Transverse colon (tissue), 4 donors: ENCODE measurements around the gene RAPGEF6. TPM values are rescaled to one million over a fixed set of nuclear protein-coding genes. Genes with fewer than 3 reads are reported as not detected.

Experiments
- DNase-seq: peaks from one replicate; pipeline ENCODE4 v3.0.0-alpha.2; 2019
- H3K27ac ChIP-seq, 4 donors: fragments of 200-600 bp; sonication (generic); 2 replicates each; pipeline ENCODE4 v1.5.1; 2016 to 2018; ENCODE audit warnings: inconsistent platforms in 4 of 4
- H3K27me3 ChIP-seq: fragments of 200-600 bp; sonication (generic); 2 replicates; pipeline ENCODE4 v1.5.1; 2017; ENCODE audit warnings: inconsistent platforms
- H3K36me3 ChIP-seq, 4 donors: fragments of 200-600 bp; sonication (generic); 2 replicates each; pipeline ENCODE4 v1.5.1; 2017 to 2019; ENCODE audit warnings: inconsistent platforms in 4 of 4
- H3K4me1 ChIP-seq, 4 donors: fragments of 200-600 bp; sonication (generic); 2 replicates each; pipeline ENCODE4 v1.5.1; 2017 to 2020; ENCODE audit warnings: inconsistent platforms in 4 of 4
- H3K4me3 ChIP-seq, 4 donors: fragments of 200-600 bp; sonication (generic); 1 replicate in 1 of 4; 2 replicates in 3 of 4; pipeline versions ENCODE4 v1.5.1 to v1.6.1; 2017 to 2019; ENCODE audit warnings: inconsistent platforms in 4 of 4
- H3K9me3 ChIP-seq, 2 donors: fragments of 200-600 bp; sonication (generic); 2 replicates each; pipeline ENCODE4 v1.5.1; 2017 to 2019; ENCODE audit warnings: inconsistent platforms in 2 of 2
- EP300 ChIP-seq: sonication (generic); formaldehyde crosslinking; IDR thresholded peaks from one replicate; pipeline ENCODE4 v1.6.1; 2017; ENCODE audit warnings: antibody characterized with exemption, low read depth
- POLR2A ChIP-seq: fragments of 450-650 bp; IDR thresholded peaks from one replicate; pipeline ENCODE4 v1.6.1; 2016; ENCODE audit warnings: antibody characterized with exemption, mild to moderate bottlenecking, moderate library complexity
- POLR2AphosphoS5 ChIP-seq, 3 donors: sonication (generic); formaldehyde crosslinking; IDR thresholded peaks; one replicate each; pipeline ENCODE4 v1.6.1; 2016; ENCODE audit warnings: antibody characterized with exemption in 3 of 3
- WGBS, 2 donors: methylation state at CpG; one replicate each; pipeline ENCODE4 v1.1.5; 2018; ENCODE audit warnings: low coverage in 1 of 2; 5-methylcytosine and 5-hydroxymethylcytosine counted together
- in situ Hi-C, 4 donors: fragments of 200-750 bp; cut with MboI; loops; one replicate each; pipeline versions ENCODE4 v1.15.0 to v1.15.1; 2017; ENCODE audit warnings: low sequenced_read_pairs in 3 of 4, low pct_ligation_motif_present in 1 of 4, low pct_unique_long_range_greater_than_20kb in 1 of 4
- intact Hi-C: fragments of 100-400 bp; cut with DNase I; formaldehyde crosslinking; loops from one replicate; pipeline ENCODE4 v1.15.1; 2023; ENCODE audit warnings: low total_unique reads
- total RNA-seq, 4 donors: library from RNA; depleted of rRNA; stranded (reverse); fragments of >200 nt; gene quantifications; one replicate each; pipeline ENCODE4 v1.1.0, GENCODE V29; 2016
- TF ChIP-seq, protein P1 (sequence below), 5 experiments: fragments of 200-600 bp in 3 of 5; fragments of 450-650 bp in 2 of 5; sonication (generic) in 3 of 5; IDR thresholded peaks; 1 replicate in 2 of 5; 2 replicates in 3 of 5; pipeline ENCODE4 v1.5.1; 2016 to 2017; ENCODE audit warnings: antibody characterized with exemption in 5 of 5, inconsistent platforms in 3 of 5, mild to moderate bottlenecking in 2 of 5, moderate library complexity in 1 of 5

Gene RAPGEF6
- total RNA-seq, 4 donors from 2014 or later: 21.3 to 40.3 (median 35.9) TPM

- intact Hi-C loops (no loop called here), in situ Hi-C loops (no loop called here)
- H3K4me1 ChIP-seq: no peaks in the 10 kb centered on the region
- 80 to 85% methylated on average over 3 of the region's 3 CpGs for WGBS, 2 donors
- H3K27me3 ChIP-seq: no peaks in the 10 kb centered on the region
- no peak for TF ChIP-seq POLR2A
- TF ChIP-seq EP300: no peak
- no peak for TF ChIP-seq POLR2AphosphoS5 (IDR thresholded peaks at IDR 0.05)
- TF ChIP-seq, protein P1, sequence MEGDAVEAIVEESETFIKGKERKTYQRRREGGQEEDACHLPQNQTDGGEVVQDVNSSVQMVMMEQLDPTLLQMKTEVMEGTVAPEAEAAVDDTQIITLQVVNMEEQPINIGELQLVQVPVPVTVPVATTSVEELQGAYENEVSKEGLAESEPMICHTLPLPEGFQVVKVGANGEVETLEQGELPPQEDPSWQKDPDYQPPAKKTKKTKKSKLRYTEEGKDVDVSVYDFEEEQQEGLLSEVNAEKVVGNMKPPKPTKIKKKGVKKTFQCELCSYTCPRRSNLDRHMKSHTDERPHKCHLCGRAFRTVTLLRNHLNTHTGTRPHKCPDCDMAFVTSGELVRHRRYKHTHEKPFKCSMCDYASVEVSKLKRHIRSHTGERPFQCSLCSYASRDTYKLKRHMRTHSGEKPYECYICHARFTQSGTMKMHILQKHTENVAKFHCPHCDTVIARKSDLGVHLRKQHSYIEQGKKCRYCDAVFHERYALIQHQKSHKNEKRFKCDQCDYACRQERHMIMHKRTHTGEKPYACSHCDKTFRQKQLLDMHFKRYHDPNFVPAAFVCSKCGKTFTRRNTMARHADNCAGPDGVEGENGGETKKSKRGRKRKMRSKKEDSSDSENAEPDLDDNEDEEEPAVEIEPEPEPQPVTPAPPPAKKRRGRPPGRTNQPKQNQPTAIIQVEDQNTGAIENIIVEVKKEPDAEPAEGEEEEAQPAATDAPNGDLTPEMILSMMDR (IDR thresholded peaks at IDR 0.05): no peak
- H3K9me3 ChIP-seq: no peaks in the 10 kb centered on the region
- H3K36me3 ChIP-seq: peaks cover 0 to 35% (median 17%) of the 10 kb centered on the region in 4 donors
- no peak overlapping the region for H3K4me3 ChIP-seq
- DNase-seq: no peak
- no peak overlapping the region for H3K27ac ChIP-seq
Observed at GRCh38 chr5:131649161-131649560, 14.1 kb upstream of the RAPGEF6 start.

DNA sequence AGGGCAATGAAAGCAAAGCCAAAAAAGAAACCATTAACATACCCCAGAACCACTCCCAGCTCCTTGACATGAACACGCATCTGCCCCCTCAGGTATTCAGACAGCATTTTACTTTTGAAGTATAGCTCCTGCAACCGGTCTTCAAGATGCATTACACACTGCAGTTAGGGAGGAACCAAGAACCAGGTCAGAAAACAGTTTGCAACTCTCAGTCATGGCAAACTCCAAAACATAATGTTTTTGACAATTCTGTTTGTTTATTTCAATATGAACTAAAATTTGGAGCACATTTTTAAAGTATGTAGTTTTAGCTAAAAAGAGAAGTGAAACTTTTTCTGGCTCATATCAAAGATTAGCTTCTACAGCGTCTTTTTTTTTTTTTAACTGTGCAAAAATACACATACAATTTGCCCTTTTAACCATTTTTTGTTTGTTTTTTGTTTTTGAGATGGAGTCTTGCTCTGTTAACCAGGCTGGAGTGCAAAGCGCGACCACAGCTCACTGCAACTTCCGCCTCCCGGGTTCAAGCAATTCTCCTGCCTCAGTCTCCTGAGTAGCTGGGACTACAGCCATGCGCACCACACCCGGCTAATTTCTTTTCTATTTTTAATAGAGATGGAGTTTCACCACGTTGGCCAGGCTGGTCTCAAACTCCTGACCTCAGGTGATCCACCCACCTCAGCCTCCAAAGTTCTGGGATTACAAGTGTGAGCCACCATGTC lies 12.2 kb upstream of the RAPGEF6 start:
- no peak for TF ChIP-seq EP300
- no peak for TF ChIP-seq POLR2AphosphoS5 (IDR thresholded peaks at IDR 0.05)
- Histone ChIP-seq H3K27me3 (no peaks in the 10 kb centered on the region), H3K9me3 (no peaks in the 10 kb centered on the region), H3K4me3 (no peak overlapping the region), H3K36me3 (peaks cover 0 to 29% (median 13%) of the 10 kb centered on the region in 4 donors), H3K4me1 (no peaks in the 10 kb centered on the region), H3K27ac (no peak overlapping the region)
- intact Hi-C loops: no loop called here
- in situ Hi-C loops: no loop called here
- DNase-seq: no peak
- 40 to 79% methylated on average over 1 to 10 of the region's 10 CpGs for WGBS, 2 donors

- H3K36me3 ChIP-seq: peaks cover 0 to 10% (median 3%) of the 10 kb centered on the region in 4 donors
- WGBS, 2 donors: 85 to 93% methylated on average over 7 of the region's 7 CpGs
- intact Hi-C loops: no loop called here
- H3K9me3 ChIP-seq: no peaks in the 10 kb centered on the region
- H3K4me1 ChIP-seq: no peaks in the 10 kb centered on the region
- H3K4me3 ChIP-seq: no peak overlapping the region
- in situ Hi-C loops: no loop called here
- no peaks in the 10 kb centered on the region for H3K27me3 ChIP-seq
- DNase-seq: no peak
- TF ChIP-seq POLR2A (no peak), EP300 (no peak), POLR2AphosphoS5 (IDR thresholded peaks at IDR 0.05) (no peak)
- TF ChIP-seq, protein P1 (IDR thresholded peaks at IDR 0.05): no peak
- H3K27ac ChIP-seq: peak overlapping the region in 1 of 4 donors; percentile 2
Observed at GRCh38 chr5:131644822-131645221, 9.8 kb upstream of the RAPGEF6 start.

DNA sequence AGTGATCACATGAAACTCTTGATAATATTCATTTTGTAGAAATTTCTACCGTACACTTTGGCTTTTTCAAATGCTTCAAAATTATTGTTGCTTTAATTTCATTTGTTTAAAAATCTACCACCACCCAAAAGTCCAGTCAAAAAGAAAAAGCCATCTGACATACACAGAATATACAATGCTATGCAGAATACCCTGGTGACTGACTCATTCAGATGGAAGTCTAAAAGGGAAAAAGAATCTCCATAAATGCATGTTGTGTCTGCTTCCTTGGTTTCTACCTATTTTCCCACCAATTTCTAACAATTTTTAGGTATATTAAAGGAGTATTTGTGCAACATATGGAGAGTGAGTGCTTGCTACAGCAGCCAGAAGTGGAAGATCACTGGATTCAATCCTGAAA lies 9.3 kb upstream of the RAPGEF6 start:
- no peaks in the 10 kb centered on the region for H3K9me3 ChIP-seq
- no peak for DNase-seq
- H3K4me1 ChIP-seq: no peaks in the 10 kb centered on the region
- H3K27ac ChIP-seq: peak overlapping the region in 1 of 4 donors; percentile 2
- peaks cover 0 to 10% (median under 1%) of the 10 kb centered on the region in 4 donors for H3K36me3 ChIP-seq
- no peak overlapping the region for H3K4me3 ChIP-seq
- WGBS, 2 donors: 85% methylated on average over 1 of the region's 1 CpG
- TF ChIP-seq, protein P1 (IDR thresholded peaks at IDR 0.05): no peak
- TF ChIP-seq POLR2AphosphoS5 (IDR thresholded peaks at IDR 0.05) (no peak), POLR2A (no peak), EP300 (no peak)
- no peaks in the 10 kb centered on the region for H3K27me3 ChIP-seq
- intact Hi-C loops: no loop called here
- in situ Hi-C loops: no loop called here
